Fibroblast of mammary gland (primary cell): ENCODE measurements around the gene GSK3B.

Experiments used
- DNase-seq: peaks from one replicate; pipeline ENCODE4 v3.0.0-alpha.2; 2010; ENCODE audit warnings: low read depth
- H3K4me3 ChIP-seq: 2 replicates; pipeline ENCODE4 v1.5.1; 2011; ENCODE audit warnings: low read depth, mild to moderate bottlenecking, low read length, moderate library complexity; ENCODE audit not compliant: control insufficient read depth
- CTCF ChIP-seq: conservative IDR thresholded peaks from 2 replicates; pipeline ENCODE4 v1.5.1; 2011; ENCODE audit warnings: low read depth, low read length, inconsistent platforms; ENCODE audit not compliant: control insufficient read depth, insufficient read depth

GSK3B gene

GRCh38 chr3:120093911-120094775 is at the start of gene GSK3B:
Gene GSK3B, minus strand, starts transcription at chr3:120094447. Its CDS starts 1,013 bp downstream, at chr3:120093434.
- no peak for DNase-seq
- TF ChIP-seq CTCF: no peak
- peak within 1 kb of the TSS; percentile 91 for H3K4me3 ChIP-seq

- no peak for DNase-seq
- no peak for TF ChIP-seq CTCF
- no peak overlapping the region for H3K4me3 ChIP-seq
Observed at GRCh38 chr3:120143676-120144075, 49.4 kb upstream of the GSK3B start.

GRCh38 chr3:120142236-120142635 is 48.0 kb upstream of the GSK3B start:
- no peak for TF ChIP-seq CTCF
- no peak for DNase-seq

GRCh38 chr3:120140098-120140742 is 46.0 kb upstream of the GSK3B start:
- DNase-seq: no peak
- TF ChIP-seq CTCF: no peak
- H3K4me3 ChIP-seq: no peak overlapping the region

More at GRCh38 chr3:120142236-120142635, 48.0 kb upstream of the GSK3B start:
- H3K4me3 ChIP-seq: no peak overlapping the region

- H3K4me3 ChIP-seq: no peak overlapping the region
- DNase-seq: no peak
- no peak for TF ChIP-seq CTCF
Observed at GRCh38 chr3:120139140-120139539, 44.9 kb upstream of the GSK3B start.

GRCh38 chr3:120137548-120137947 is 43.3 kb upstream of the GSK3B start:
- no peak for DNase-seq
- TF ChIP-seq CTCF: no peak
- H3K4me3 ChIP-seq: no peak overlapping the region
